GM19397 (cell line): ENCODE results near the gene TRAF3.
"Not testable (repeated sequence)": the region's sequence is repeated elsewhere in the genome, so short reads cannot be mapped to it uniquely, and the experiment has no call there.

Experiments used
- ATAC-seq: cut with Tn5 transposase; IDR thresholded peaks from one replicate; pipeline ENCODE4 v1.9.1; 2021; ENCODE audit warnings: mild to moderate bottlenecking, moderate library complexity; ENCODE audit not compliant: unreplicated experiment

TRAF3 gene

GRCh38 chr14:102883554-102883953, 106.3 kb downstream of the TRAF3 start:
- no peak for ATAC-seq

- no peak for ATAC-seq
Measured at GRCh38 chr14:102885737-102886447, 108.6 kb downstream of the TRAF3 start.

- no peak for ATAC-seq
Measured at GRCh38 chr14:102888748-102889147, 111.5 kb downstream of the TRAF3 start.

- ATAC-seq: no peak
Measured at GRCh38 chr14:102889615-102890014, 112.4 kb downstream of the TRAF3 start.

GRCh38 chr14:102891111-102891510, 113.9 kb downstream of the TRAF3 start:
- ATAC-seq: no peak

GRCh38 chr14:102891556-102891955, 114.3 kb downstream of the TRAF3 start:
- no peak for ATAC-seq

GRCh38 chr14:102892651-102893050, 115.4 kb downstream of the TRAF3 start:
- no peak for ATAC-seq

GRCh38 chr14:102893452-102893851, 116.2 kb downstream of the TRAF3 start:
- ATAC-seq: no peak

GRCh38 chr14:102896735-102897134, 119.5 kb downstream of the TRAF3 start:
- ATAC-seq: not testable (repeated sequence)

- no peak for ATAC-seq
Measured at GRCh38 chr14:102897299-102898027, 120.2 kb downstream of the TRAF3 start.

- no peak for ATAC-seq
Measured at GRCh38 chr14:102898298-102898697, 121.0 kb downstream of the TRAF3 start.

GRCh38 chr14:102898776-102899515, 121.7 kb downstream of the TRAF3 start:
- no peak for ATAC-seq

- ATAC-seq: no peak
Measured at GRCh38 chr14:102899516-102899900, 122.3 kb downstream of the TRAF3 start.

- peak; percentile 55 for ATAC-seq
Measured at GRCh38 chr14:102900631-102901571, 123.7 kb downstream of the TRAF3 start.

- ATAC-seq: peak; percentile 68
Measured at GRCh38 chr14:102901633-102902032, 124.4 kb downstream of the TRAF3 start.

GRCh38 chr14:102902086-102902485, 124.8 kb downstream of the TRAF3 start:
- ATAC-seq: peak; percentile 4

GRCh38 chr14:102902523-102903247, 125.4 kb downstream of the TRAF3 start:
- no peak for ATAC-seq

- no peak for ATAC-seq
Measured at GRCh38 chr14:102903248-102903888, 126.1 kb downstream of the TRAF3 start.

GRCh38 chr14:102903889-102904512, 126.8 kb downstream of the TRAF3 start:
- ATAC-seq: no peak
